Astrocyte (in vitro differentiated cells and primary cell): ENCODE measurements around the gene USP25. TPM values are rescaled to one million over a fixed set of nuclear protein-coding genes. Genes with fewer than 3 reads are reported as not detected.

Source experiments
- DNase-seq: peaks from one replicate; pipeline ENCODE4 v3.0.0-alpha.2; 2010; ENCODE audit warnings: low read depth
- FAIRE-seq: peaks from 2 replicates; lab custom pipeline; 2011; peaks lifted over from hg19 to GRCh38; lab: Jason Lieb, UNC
- H2AFZ ChIP-seq: 2 replicates; pipeline ENCODE4 v1.6.0; 2012; ENCODE audit warnings: low read depth, low read length, inconsistent platforms
- H3K27ac ChIP-seq: 2 replicates; pipeline ENCODE4 v1.5.1; 2011; ENCODE audit warnings: low read depth, low read length, inconsistent platforms
- H3K27me3 ChIP-seq: 2 replicates; pipeline ENCODE4 v1.6.0; 2011; ENCODE audit warnings: low read length, inconsistent platforms; ENCODE audit not compliant: insufficient read depth
- H3K36me3 ChIP-seq: 2 replicates; pipeline ENCODE4 v1.5.1; 2011; ENCODE audit warnings: low read length, inconsistent platforms; ENCODE audit not compliant: insufficient read depth
- H3K4me1 ChIP-seq: 2 replicates; pipeline ENCODE4 v1.5.1; 2011; ENCODE audit warnings: low read length, inconsistent platforms; ENCODE audit not compliant: insufficient read depth
- H3K4me2 ChIP-seq: 2 replicates; pipeline ENCODE4 v1.6.0; 2012; ENCODE audit warnings: low read length, inconsistent platforms
- H3K4me3 ChIP-seq: 2 replicates; pipeline ENCODE4 v1.5.1; 2011; ENCODE audit warnings: low read depth, mild to moderate bottlenecking, low read length, inconsistent platforms; ENCODE audit not compliant: insufficient read depth
- H3K79me2 ChIP-seq: 2 replicates; pipeline ENCODE4 v1.6.0; 2012; ENCODE audit warnings: mild to moderate bottlenecking, low read length, inconsistent platforms; ENCODE audit not compliant: insufficient read depth
- H3K9ac ChIP-seq: 2 replicates; pipeline ENCODE4 v1.6.0; 2012; ENCODE audit warnings: mild to moderate bottlenecking, low read length, inconsistent platforms
- H3K9me3 ChIP-seq: 2 replicates; pipeline ENCODE4 v1.5.1; 2012; ENCODE audit warnings: low read depth, mild to moderate bottlenecking, low read length, inconsistent platforms; ENCODE audit not compliant: insufficient read depth
- H4K20me1 ChIP-seq: 2 replicates; pipeline ENCODE4 v1.6.0; 2012; ENCODE audit warnings: low read length, inconsistent platforms; ENCODE audit not compliant: insufficient read depth
- H3K27ac Mint-ChIP-seq: one replicate; pipeline ENCODE4 v1.8.0; 2021; ENCODE audit warnings: mild to moderate bottlenecking, mixed read lengths; ENCODE audit not compliant: unreplicated experiment
- H3K27me3 Mint-ChIP-seq: one replicate; pipeline ENCODE4 v1.8.0; 2021; ENCODE audit warnings: low read depth, mixed read lengths; ENCODE audit not compliant: unreplicated experiment
- H3K36me3 Mint-ChIP-seq: one replicate; pipeline ENCODE4 v1.8.0; 2021; ENCODE audit warnings: low read depth, mixed read lengths; ENCODE audit not compliant: unreplicated experiment
- H3K4me1 Mint-ChIP-seq: one replicate; pipeline ENCODE4 v1.8.0; 2021; ENCODE audit warnings: low read depth, mixed read lengths; ENCODE audit not compliant: unreplicated experiment
- H3K4me3 Mint-ChIP-seq: one replicate; pipeline ENCODE4 v1.8.0; 2021; ENCODE audit warnings: mild to moderate bottlenecking, moderate library complexity, mixed read lengths; ENCODE audit not compliant: unreplicated experiment
- H3K9me3 Mint-ChIP-seq: one replicate; pipeline ENCODE4 v1.8.0; 2021; ENCODE audit warnings: mild to moderate bottlenecking, mixed read lengths; ENCODE audit not compliant: unreplicated experiment
- EZH2 ChIP-seq: IDR thresholded peaks from 2 replicates; pipeline ENCODE4 v1.6.1; 2012; ENCODE audit warnings: mild to moderate bottlenecking, low read length, inconsistent platforms; ENCODE audit not compliant: insufficient read depth
- total RNA-seq: library from RNA; stranded (reverse); gene quantifications from 2 replicates; pipeline ENCODE4 v1.2.1, GENCODE V29; 2021
- TF ChIP-seq, protein P1 (sequence below): IDR thresholded peaks from 2 replicates; pipeline ENCODE4 v1.5.1; 2011; ENCODE audit warnings: low read depth, mild to moderate bottlenecking, inconsistent platforms, low read length, moderate library complexity; ENCODE audit not compliant: insufficient read depth

The USP25 gene
- total RNA-seq, 1 donor from 2014 or later, result 49.5 TPM

GRCh38 chr21:15823486-15824150, 93.8 kb downstream of the USP25 start:
- Histone ChIP-seq H4K20me1 (no peaks in the 10 kb centered on the region), H3K4me2 (no peak overlapping the region), H3K4me3 (no peak overlapping the region), H3K79me2 (no peaks in the 10 kb centered on the region), H3K9me3 (no peaks in the 10 kb centered on the region), H3K27me3 (no peaks in the 10 kb centered on the region), H3K9ac (no peak overlapping the region), H3K36me3 (peaks cover 5% of the 10 kb centered on the region), H3K27ac (no peak overlapping the region), H3K4me1 (no peaks in the 10 kb centered on the region), H2AFZ (no peak overlapping the region)
- no peaks in the 10 kb centered on the region for H3K27me3 Mint-ChIP-seq
- no peak overlapping the region for H3K4me3 Mint-ChIP-seq
- peaks cover 8% of the 10 kb centered on the region for H3K36me3 Mint-ChIP-seq
- no peak overlapping the region for H3K27ac Mint-ChIP-seq
- no peaks in the 10 kb centered on the region for H3K4me1 Mint-ChIP-seq
- no peaks in the 10 kb centered on the region for H3K9me3 Mint-ChIP-seq
- DNase-seq (no peak), FAIRE-seq (no peak)
- TF ChIP-seq, protein P1, sequence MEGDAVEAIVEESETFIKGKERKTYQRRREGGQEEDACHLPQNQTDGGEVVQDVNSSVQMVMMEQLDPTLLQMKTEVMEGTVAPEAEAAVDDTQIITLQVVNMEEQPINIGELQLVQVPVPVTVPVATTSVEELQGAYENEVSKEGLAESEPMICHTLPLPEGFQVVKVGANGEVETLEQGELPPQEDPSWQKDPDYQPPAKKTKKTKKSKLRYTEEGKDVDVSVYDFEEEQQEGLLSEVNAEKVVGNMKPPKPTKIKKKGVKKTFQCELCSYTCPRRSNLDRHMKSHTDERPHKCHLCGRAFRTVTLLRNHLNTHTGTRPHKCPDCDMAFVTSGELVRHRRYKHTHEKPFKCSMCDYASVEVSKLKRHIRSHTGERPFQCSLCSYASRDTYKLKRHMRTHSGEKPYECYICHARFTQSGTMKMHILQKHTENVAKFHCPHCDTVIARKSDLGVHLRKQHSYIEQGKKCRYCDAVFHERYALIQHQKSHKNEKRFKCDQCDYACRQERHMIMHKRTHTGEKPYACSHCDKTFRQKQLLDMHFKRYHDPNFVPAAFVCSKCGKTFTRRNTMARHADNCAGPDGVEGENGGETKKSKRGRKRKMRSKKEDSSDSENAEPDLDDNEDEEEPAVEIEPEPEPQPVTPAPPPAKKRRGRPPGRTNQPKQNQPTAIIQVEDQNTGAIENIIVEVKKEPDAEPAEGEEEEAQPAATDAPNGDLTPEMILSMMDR, result no peak
- no peak for TF ChIP-seq EZH2

- Histone ChIP-seq H3K27ac (no peak overlapping the region), H3K9ac (no peak overlapping the region), H3K9me3 (no peaks in the 10 kb centered on the region), H4K20me1 (no peaks in the 10 kb centered on the region), H3K36me3 (peaks cover 3% of the 10 kb centered on the region), H2AFZ (no peak overlapping the region), H3K27me3 (no peaks in the 10 kb centered on the region), H3K4me1 (no peaks in the 10 kb centered on the region), H3K4me3 (no peak overlapping the region), H3K4me2 (no peak overlapping the region), H3K79me2 (no peaks in the 10 kb centered on the region)
- Mint-ChIP-seq H3K4me3 (no peak overlapping the region), H3K4me1 (no peaks in the 10 kb centered on the region), H3K27ac (no peak overlapping the region), H3K36me3 (peaks cover 8% of the 10 kb centered on the region), H3K9me3 (no peaks in the 10 kb centered on the region), H3K27me3 (no peaks in the 10 kb centered on the region)
- no peak for DNase-seq
- TF ChIP-seq EZH2, result no peak
- TF ChIP-seq, protein P1, result no peak
- no peak for FAIRE-seq
Observed at GRCh38 chr21:15825700-15826099, 95.9 kb downstream of the USP25 start.

DNA sequence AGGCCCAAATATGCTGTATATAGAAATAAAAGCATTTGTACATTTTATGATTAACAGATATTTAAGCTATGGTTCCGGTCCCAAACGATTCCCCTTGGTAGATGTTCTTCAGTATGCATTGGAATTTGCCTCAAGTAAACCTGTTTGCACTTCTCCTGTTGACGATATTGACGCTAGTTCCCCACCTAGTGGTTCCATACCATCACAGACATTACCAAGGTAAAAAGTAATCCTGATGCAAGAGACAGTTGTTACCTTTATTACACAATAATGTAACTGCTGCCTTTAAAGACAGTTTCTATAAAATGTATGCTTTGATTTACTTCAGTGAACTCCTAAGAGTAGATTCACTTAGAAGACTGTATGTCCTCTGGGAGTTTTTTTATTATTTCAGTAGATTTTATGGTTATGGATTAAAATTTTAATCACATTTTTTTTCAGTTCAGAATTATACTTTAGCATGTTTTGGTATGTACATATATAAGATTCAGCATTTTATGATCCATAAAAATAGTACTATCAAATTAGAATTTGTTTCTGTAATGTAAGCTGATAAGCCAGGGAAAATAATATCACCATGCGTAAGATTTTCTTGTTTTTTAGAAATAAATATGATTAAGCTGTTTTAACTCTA, 96.5 kb downstream of the USP25 start:
- H3K9me3 Mint-ChIP-seq, result no peaks in the 10 kb centered on the region
- H3K79me2 ChIP-seq, result no peaks in the 10 kb centered on the region
- H3K36me3 ChIP-seq, result peaks cover 3% of the 10 kb centered on the region
- H3K4me3 Mint-ChIP-seq, result no peak overlapping the region
- DNase-seq (peak; percentile 35), FAIRE-seq (peak; percentile 56)
- H3K27ac Mint-ChIP-seq, result no peak overlapping the region
- no peaks in the 10 kb centered on the region for H3K27me3 Mint-ChIP-seq
- H3K36me3 Mint-ChIP-seq, result peaks cover 9% of the 10 kb centered on the region
- no peaks in the 10 kb centered on the region for H3K9me3 ChIP-seq
- H2AFZ ChIP-seq, result no peak overlapping the region
- no peak overlapping the region for H3K27ac ChIP-seq
- TF ChIP-seq, protein P1, result peak; percentile 46
- no peak for TF ChIP-seq EZH2
- no peaks in the 10 kb centered on the region for H3K4me1 ChIP-seq
- no peak overlapping the region for H3K4me3 ChIP-seq
- H4K20me1 ChIP-seq, result no peaks in the 10 kb centered on the region
- H3K9ac ChIP-seq, result no peak overlapping the region
- H3K4me1 Mint-ChIP-seq, result no peaks in the 10 kb centered on the region
- H3K27me3 ChIP-seq, result no peaks in the 10 kb centered on the region
- no peak overlapping the region for H3K4me2 ChIP-seq
